K562 treated with DMSO at 1 percent for 48 hours (cell line): ENCODE results near the gene RNASE7. TPM values are rescaled to one million over a fixed set of nuclear protein-coding genes. Genes with fewer than 3 reads are reported as not detected.

Source experiments
- total RNA-seq: library from RNA; unstranded; fragments of 300-600 nt; gene quantifications from 2 replicates; pipeline ENCODE4 v1.2.3, GENCODE V29; 2022; ENCODE audit warnings: low replicate concordance; ENCODE audit errors: extremely low read depth

Gene RNASE7
- total RNA-seq: not detected in 2 replicates

DNA sequence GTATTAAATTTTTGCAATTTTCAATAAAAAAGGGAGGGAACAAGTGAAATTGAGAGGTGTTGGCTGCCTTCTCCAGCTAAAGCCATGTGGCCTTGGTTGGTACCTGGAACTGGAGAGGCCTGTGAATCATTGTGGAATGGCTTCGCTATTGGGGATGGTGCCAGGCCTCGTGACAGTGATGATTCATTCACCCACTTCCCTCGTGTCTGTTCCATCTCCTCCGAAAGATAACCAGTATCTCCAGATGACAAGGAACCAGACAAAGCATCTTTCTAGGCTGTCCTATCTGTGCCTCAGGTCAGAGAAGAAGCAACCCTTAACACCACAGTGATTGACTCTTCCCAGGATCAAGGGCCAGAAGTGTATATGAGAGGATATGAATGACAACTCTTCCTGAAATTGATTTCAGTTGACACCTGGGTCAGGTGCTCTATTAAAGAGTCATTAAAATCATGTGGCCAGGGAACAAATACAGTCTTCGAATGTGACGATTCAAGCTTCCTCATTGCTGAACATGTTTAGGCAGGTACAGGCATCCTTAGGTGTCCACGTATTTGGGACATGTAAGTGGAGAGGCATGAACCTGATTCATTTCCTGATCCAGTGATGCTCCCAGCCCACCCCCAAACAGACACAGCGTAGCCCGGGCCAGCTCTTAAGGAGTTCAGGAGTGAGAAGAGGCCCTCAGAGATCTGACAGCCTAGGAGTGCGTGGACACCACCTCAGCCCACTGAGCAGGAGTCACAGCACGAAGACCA is at the start of gene RNASE7:
Gene RNASE7, plus strand, starts transcription at position 687 of the 758 bp plus-strand sequence. CDS start 631 bp downstream, outside the sequence.

GRCh38 chr14:20998674-20999366 is 43.3 kb upstream of the RNASE7 start, which contains the start of gene SLC39A2:
Gene SLC39A2 (plus strand): TSS chr14:20999293. CDS start chr14:20999447, 154 bp downstream.

GRCh38 chr14:21024585-21025370 is 17.4 kb upstream of the RNASE7 start, which contains the start of gene NDRG2:
Gene NDRG2 (minus strand): TSS chr14:21025061. CDS start chr14:21023315, 1,746 bp downstream.

GRCh38 chr14:21029917-21030316 is 12.2 kb upstream of the RNASE7 start, which contains the start of gene TPPP2:
Gene TPPP2 (plus strand): TSS chr14:21030217. CDS start chr14:21030582, 365 bp downstream.

DNA sequence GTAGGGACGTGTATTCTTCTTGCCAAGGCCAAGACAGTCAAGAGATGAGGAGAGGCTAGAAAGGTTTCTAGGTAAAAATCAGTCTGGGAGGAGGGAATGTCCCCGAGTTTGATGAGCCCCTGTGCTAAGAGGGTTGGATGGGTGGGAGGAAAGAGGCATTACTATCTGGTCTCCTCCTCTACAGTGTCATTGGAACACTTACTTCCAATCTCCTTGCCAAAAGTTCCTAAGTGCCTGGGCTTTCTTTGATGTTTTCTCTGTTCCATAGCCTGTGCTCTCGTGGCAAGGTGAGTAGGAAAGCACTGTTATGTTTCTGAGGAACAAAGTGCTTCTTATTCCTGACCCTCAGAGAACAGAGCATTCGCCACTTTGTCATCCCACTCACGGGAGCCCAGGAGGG is 7.5 kb upstream of the RNASE7 start, which contains the start of gene RNASE13:
Gene RNASE13, minus strand, starts transcription at position 101 of the 400 bp plus-strand sequence. CDS start 519 bp downstream, outside the sequence.

GRCh38 chr14:21057803-21058675 is 15.9 kb downstream of the RNASE7 start, which contains the start of gene RNASE8:
Gene RNASE8 (plus strand): TSS chr14:21057822. CDS start chr14:21057893, 71 bp downstream.

DNA sequence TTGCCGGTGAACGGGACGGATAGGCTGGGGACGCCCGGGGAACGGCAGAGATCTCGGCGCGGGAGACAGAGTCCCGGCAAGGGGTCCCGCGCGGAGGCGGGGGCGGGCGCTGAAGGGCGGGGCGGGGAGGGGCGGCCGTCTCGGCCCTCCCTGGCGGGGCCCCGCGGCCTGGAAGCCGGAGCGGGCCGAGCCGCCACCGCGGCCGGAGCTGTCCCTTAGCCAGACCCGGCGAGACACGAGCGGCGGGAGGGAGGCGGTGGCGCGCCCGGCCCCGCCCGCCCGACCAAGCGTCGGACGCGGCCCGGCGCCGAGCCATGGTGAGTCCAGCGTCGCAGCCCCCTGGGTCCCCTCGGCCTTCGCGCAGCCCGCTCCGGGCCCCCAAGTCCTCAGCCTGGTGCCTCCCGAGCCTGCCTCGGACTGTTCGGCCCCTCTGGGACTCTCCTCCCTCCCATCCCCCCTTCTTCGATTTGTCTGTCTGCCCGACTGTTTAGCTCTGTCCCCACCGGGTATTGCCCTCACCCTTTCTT is 28.0 kb downstream of the RNASE7 start, which contains the start of gene ARHGEF40:
Gene ARHGEF40, plus strand, starts transcription at position 222 of the 527 bp plus-strand sequence. Its CDS starts 93 bp downstream, at position 315.

Other genes with a start within 250 kb of the RNASE7 start
- not detected in 2 replicates for gene RNASE1, start 239.5 kb upstream of the RNASE7 start, total RNA-seq
- gene RNASE3, start 151.0 kb upstream of the RNASE7 start, total RNA-seq: not detected in 2 replicates
- not detected in 2 replicates for gene RNASE2, start 86.9 kb upstream of the RNASE7 start, total RNA-seq
- gene METTL17, start 52.4 kb upstream of the RNASE7 start, total RNA-seq: not detected in 2 replicates
- not detected in 2 replicates for gene SLC39A2, start 43.1 kb upstream of the RNASE7 start, total RNA-seq
- gene NDRG2, start 17.3 kb upstream of the RNASE7 start, total RNA-seq: not detected in 2 replicates
- not detected in 2 replicates for gene TPPP2, start 12.1 kb upstream of the RNASE7 start, total RNA-seq
- not detected in 2 replicates for gene RNASE13, start 7.6 kb upstream of the RNASE7 start, total RNA-seq
- not detected in 2 replicates for gene RNASE8, start 15.5 kb downstream of the RNASE7 start, total RNA-seq
- not detected in 2 replicates for gene ARHGEF40, start 27.9 kb downstream of the RNASE7 start, total RNA-seq
- not detected in 2 replicates for gene ZNF219, start 56.3 kb downstream of the RNASE7 start, total RNA-seq
- gene TMEM253, start 58.7 kb downstream of the RNASE7 start, total RNA-seq: not detected in 2 replicates
- not detected in 2 replicates for gene OR5AU1, start 113.7 kb downstream of the RNASE7 start, total RNA-seq
- gene HNRNPC, start 227.1 kb downstream of the RNASE7 start, total RNA-seq: 1,103 TPM in 1 of 2 replicates, not detected in the other
- gene RPGRIP1, start 237.7 kb downstream of the RNASE7 start, total RNA-seq: not detected in 2 replicates